Right atrium auricular region (tissue), 2 donors: ENCODE results near the gene OLFML2A. TPM values are rescaled to one million over a fixed set of nuclear protein-coding genes. Genes with fewer than 3 reads are reported as not detected.
A peak's percentile ranks its signal among the peaks of the same experiment; 100 is the strongest.
"Not testable (repeated sequence)": the region's sequence is repeated elsewhere in the genome, so short reads cannot be mapped to it uniquely, and the experiment has no call there.

Source experiments
- DNase-seq: peaks from one replicate; pipeline ENCODE4 v3.0.0-alpha.2; 2019; ENCODE audit warnings: low spot score
- H3K27ac ChIP-seq, 2 donors: fragments of 200-600 bp; sonication (generic); 1 replicate in 1 of 2; 2 replicates in 1 of 2; pipeline ENCODE4 v1.5.1; 2016 to 2019
- H3K27me3 ChIP-seq, 2 donors: fragments of 200-600 bp; sonication (generic); one replicate each; pipeline versions ENCODE4 v1.5.1 to v1.6.0; 2017 to 2019
- H3K36me3 ChIP-seq: fragments of 200-600 bp; sonication (generic); one replicate; pipeline ENCODE4 v1.5.1; 2016
- H3K4me1 ChIP-seq, 2 donors: fragments of 200-600 bp; sonication (generic); one replicate each; pipeline versions ENCODE4 v1.5.1 to v1.6.0; 2017 to 2019
- H3K4me3 ChIP-seq, 2 donors: fragments of 200-600 bp; sonication (generic); 1 replicate in 1 of 2; 2 replicates in 1 of 2; pipeline ENCODE4 v1.5.1; 2017 to 2019; ENCODE audit warnings: mild to moderate bottlenecking in 1 of 2, moderate library complexity in 1 of 2
- H3K9me3 ChIP-seq, 2 donors: fragments of 200-600 bp; sonication (generic); one replicate each; pipeline ENCODE4 v1.5.1; 2019
- CTCF ChIP-seq, 2 donors: fragments of 200-600 bp; sonication (generic); IDR thresholded peaks; one replicate each; pipeline ENCODE4 v1.5.1; 2019; ENCODE audit warnings: antibody characterized with exemption in 2 of 2
- total RNA-seq, 2 donors: library from RNA; depleted of rRNA; stranded (reverse); fragments of >200 nt; gene quantifications; one replicate each; pipeline ENCODE4 v1.1.0, GENCODE V29; 2016

The OLFML2A gene
- total RNA-seq, 2 donors from 2014 or later, result 41.2 to 53.2 TPM

- Histone ChIP-seq H3K27ac (peak overlapping the region; percentile 78 to 84), H3K4me1 (peaks cover 0 to 29% of the 10 kb centered on the region in 2 donors), H3K27me3 (no peaks in the 10 kb centered on the region), H3K36me3 (no peaks in the 10 kb centered on the region), H3K9me3 (no peaks in the 10 kb centered on the region), H3K4me3 (peak overlapping the region; percentile 83 to 97)
- no peak for TF ChIP-seq CTCF (IDR thresholded peaks at IDR 0.05)
- DNase-seq, result no peak
These were observed 6.4 kb upstream of the OLFML2A start for GRCh38 chr9:124770359-124771020.

GRCh38 chr9:124771021-124771866, 5.7 kb upstream of the OLFML2A start, which contains the start of gene NR6A1:
Gene NR6A1 (minus strand): TSS chr9:124771311.
- no peaks in the 10 kb centered on the region for H3K9me3 ChIP-seq
- H3K36me3 ChIP-seq, result no peaks in the 10 kb centered on the region
- peak within 1 kb of the TSS; percentile 78 to 84 for H3K27ac ChIP-seq
- peak within 1 kb of the TSS; percentile 83 to 97 for H3K4me3 ChIP-seq
- DNase-seq, result peak; percentile 96
- H3K27me3 ChIP-seq, result no peaks in the 10 kb centered on the region
- H3K4me1 ChIP-seq, result peaks cover 0 to 30% of the 10 kb centered on the region in 2 donors
- peak; percentile 35 to 72 for TF ChIP-seq CTCF (IDR thresholded peaks at IDR 0.05)

- H3K27me3 ChIP-seq, result no peaks in the 10 kb centered on the region
- H3K4me3 ChIP-seq, result peak overlapping the region; percentile 47 to 97
- peaks cover 0 to 36% of the 10 kb centered on the region in 2 donors for H3K4me1 ChIP-seq
- TF ChIP-seq CTCF (IDR thresholded peaks at IDR 0.05), result peak; percentile 96 to 99
- no peaks in the 10 kb centered on the region for H3K36me3 ChIP-seq
- DNase-seq, result no peak
- no peaks in the 10 kb centered on the region for H3K9me3 ChIP-seq
- H3K27ac ChIP-seq, result peak overlapping the region; percentile 78 to 84
These were observed 4.9 kb upstream of the OLFML2A start for GRCh38 chr9:124771867-124772679.

GRCh38 chr9:124772877-124773276, 4.1 kb upstream of the OLFML2A start:
- not testable (repeated sequence) for DNase-seq, H3K9me3 ChIP-seq, H3K4me3 ChIP-seq, H3K36me3 ChIP-seq, H3K27ac ChIP-seq, H3K27me3 ChIP-seq
- H3K4me1 ChIP-seq, result peaks cover 0 to 41% of the 10 kb centered on the region in 2 donors

- TF ChIP-seq CTCF (IDR thresholded peaks at IDR 0.05), result no peak
These were observed 3.3 kb upstream of the OLFML2A start for GRCh38 chr9:124773473-124774128.

More at GRCh38 chr9:124773473-124774128, 3.3 kb upstream of the OLFML2A start:
- no peak overlapping the region for H3K27ac ChIP-seq
- H3K4me3 ChIP-seq, result no peak overlapping the region
- peaks cover 0 to 46% of the 10 kb centered on the region in 2 donors for H3K4me1 ChIP-seq
- no peaks in the 10 kb centered on the region for H3K9me3 ChIP-seq
- H3K36me3 ChIP-seq, result no peaks in the 10 kb centered on the region
- DNase-seq, result no peak
- H3K27me3 ChIP-seq, result no peaks in the 10 kb centered on the region
